ENCODE measurements around the gene ELAVL2.

- TF ChIP-seq CTCF (conservative IDR thresholded peaks at IDR 0.05) (no peak), EZH2 (IDR thresholded peaks at IDR 0.05; ENCODE audit: low read depth) (no peak)
Measured at GRCh38 chr9:23750808-23751207, 75.2 kb downstream of the ELAVL2 start.
